Mucosa of descending colon (tissue), 3 donors: ENCODE results near the gene SUB1. TPM values are rescaled to one million over a fixed set of nuclear protein-coding genes. Genes with fewer than 3 reads are reported as not detected.
"Not testable (repeated sequence)": the region's sequence is repeated elsewhere in the genome, so short reads cannot be mapped to it uniquely, and the experiment has no call there.

Experiments
- ATAC-seq: fragments of 200-7000 bp; cut with Tn5 transposase; one replicate; pipeline ENCODE4 v1.9.1; 2020; ENCODE audit warnings: mild to moderate bottlenecking, moderate library complexity
- DNase-seq, 3 donors: peaks; one replicate each; pipeline ENCODE4 v3.0.0-alpha.2; 2020
- H3K36me3 ChIP-seq: fragments of 200-600 bp; one replicate; pipeline ENCODE4 v1.8.0; 2021; ENCODE audit warnings: low read depth, mild to moderate bottlenecking
- H3K4me1 ChIP-seq: fragments of 200-600 bp; one replicate; pipeline ENCODE4 v1.8.0; 2021; ENCODE audit warnings: low read depth, mild to moderate bottlenecking
- H3K4me3 ChIP-seq: fragments of 200-600 bp; one replicate; pipeline ENCODE4 v1.8.0; 2021; ENCODE audit warnings: mild to moderate bottlenecking
- H3K9me3 ChIP-seq: fragments of 200-600 bp; one replicate; pipeline ENCODE4 v1.8.0; 2021; ENCODE audit warnings: mild to moderate bottlenecking
- intact Hi-C, 2 donors: fragments of 100-400 bp; cut with DNase I in 1 of 2; cut with micrococcal nuclease in 1 of 2; formaldehyde crosslinking; loops; one replicate each; pipeline versions ENCODE4 v1.11.0 to v1.11.1; 2022; cut with DNase I, micrococcal nuclease
- total RNA-seq, 3 donors: library from RNA; stranded (reverse); fragmentation: NEBNext Ultra II Directional in 2 of 3; extraction: Animal tissue kit (Norgen Biotek cat#: 25700) in 2 of 3; gene quantifications; one replicate each; pipeline versions ENCODE4 v1.2.1 to v1.2.4, GENCODE V29; 2021 to 2023
- TF ChIP-seq, protein P1 (sequence below): fragments of 200-600 bp; IDR thresholded peaks from one replicate; pipeline ENCODE4 v1.8.0; 2022; ENCODE audit warnings: antibody characterized with exemption, mild to moderate bottlenecking
- donor health status: DM: no; HTN: no; CAD: no; lungs with moderate emphysema.
- donor health status: DM: no; HTN: no; CAD: no.
- donor health status: DM: no; HTN: yes; CAD: no.

Gene SUB1
- total RNA-seq, 3 donors from 2014 or later = 134 to 174 (median 156) TPM

DNA sequence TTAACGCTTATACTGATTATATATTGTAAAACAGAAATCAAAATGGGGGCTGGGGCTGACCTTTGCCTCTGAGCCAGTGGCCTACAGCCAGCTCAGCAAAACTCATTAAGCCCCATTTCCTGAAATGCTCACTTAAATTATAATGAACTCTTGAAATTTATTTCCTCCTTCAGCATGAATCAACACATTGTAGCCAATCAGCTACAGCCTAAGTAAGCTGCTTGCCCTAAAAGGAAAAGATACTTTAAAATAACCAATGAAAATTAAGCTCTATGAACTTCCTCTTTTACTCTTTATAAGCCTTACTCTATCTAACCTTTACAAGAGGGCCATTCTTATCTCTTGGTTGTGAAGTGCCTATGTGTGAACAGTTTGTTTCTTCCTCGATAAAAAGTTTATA is 33.5 kb upstream of the SUB1 start:
- TF ChIP-seq, protein P1, sequence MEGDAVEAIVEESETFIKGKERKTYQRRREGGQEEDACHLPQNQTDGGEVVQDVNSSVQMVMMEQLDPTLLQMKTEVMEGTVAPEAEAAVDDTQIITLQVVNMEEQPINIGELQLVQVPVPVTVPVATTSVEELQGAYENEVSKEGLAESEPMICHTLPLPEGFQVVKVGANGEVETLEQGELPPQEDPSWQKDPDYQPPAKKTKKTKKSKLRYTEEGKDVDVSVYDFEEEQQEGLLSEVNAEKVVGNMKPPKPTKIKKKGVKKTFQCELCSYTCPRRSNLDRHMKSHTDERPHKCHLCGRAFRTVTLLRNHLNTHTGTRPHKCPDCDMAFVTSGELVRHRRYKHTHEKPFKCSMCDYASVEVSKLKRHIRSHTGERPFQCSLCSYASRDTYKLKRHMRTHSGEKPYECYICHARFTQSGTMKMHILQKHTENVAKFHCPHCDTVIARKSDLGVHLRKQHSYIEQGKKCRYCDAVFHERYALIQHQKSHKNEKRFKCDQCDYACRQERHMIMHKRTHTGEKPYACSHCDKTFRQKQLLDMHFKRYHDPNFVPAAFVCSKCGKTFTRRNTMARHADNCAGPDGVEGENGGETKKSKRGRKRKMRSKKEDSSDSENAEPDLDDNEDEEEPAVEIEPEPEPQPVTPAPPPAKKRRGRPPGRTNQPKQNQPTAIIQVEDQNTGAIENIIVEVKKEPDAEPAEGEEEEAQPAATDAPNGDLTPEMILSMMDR = no peak
- Histone ChIP-seq H3K36me3 (no peaks in the 10 kb centered on the region), H3K4me1 (no peaks in the 10 kb centered on the region), H3K9me3 (peaks cover 4% of the 10 kb centered on the region), H3K4me3 (no peak overlapping the region)
- ATAC-seq = peak; percentile 59
- no peak for DNase-seq
- intact Hi-C loops = no loop called here

DNA sequence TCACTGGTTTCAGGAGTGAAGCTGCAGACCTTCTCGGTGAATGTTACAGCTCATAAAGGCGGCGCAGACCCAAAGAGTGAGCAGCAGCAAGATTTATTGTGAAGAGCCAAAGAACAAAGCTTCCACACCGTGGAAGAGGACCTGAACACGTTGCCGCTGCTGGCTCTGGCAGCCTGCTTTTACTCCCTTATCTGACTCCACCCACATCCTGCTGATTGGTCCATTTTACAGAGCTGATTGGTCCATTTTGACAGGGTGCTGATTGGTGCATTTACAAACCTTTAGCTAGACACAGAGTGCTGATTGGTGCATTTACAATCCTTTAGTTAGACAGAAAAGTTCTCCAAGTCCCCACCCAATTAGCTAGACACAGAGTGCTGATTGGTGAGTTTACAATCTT is 32.9 kb upstream of the SUB1 start:
- H3K9me3 ChIP-seq, H3K4me3 ChIP-seq, H3K4me1 ChIP-seq, DNase-seq, H3K36me3 ChIP-seq, ATAC-seq, intact Hi-C loops: not testable (repeated sequence)

DNA sequence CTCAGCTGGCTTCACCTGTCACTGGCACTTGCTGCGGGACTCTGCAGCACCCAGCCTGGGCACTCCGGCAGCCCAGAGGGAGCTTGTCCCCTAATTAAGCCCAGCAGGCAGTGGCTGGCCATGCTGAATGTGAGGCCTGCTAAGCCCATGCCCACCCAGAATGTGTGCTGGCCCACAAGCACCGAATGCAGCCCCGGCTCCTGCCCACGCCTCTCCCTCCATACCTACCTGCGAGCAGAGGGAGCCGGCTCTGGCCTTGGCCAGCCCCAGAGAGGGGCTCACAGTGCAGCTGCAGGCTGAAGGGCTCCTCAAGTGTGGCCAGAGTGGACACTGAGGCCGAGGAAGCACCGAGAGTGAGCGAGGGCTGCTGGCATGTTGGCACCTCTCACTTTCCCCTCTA is 32.4 kb upstream of the SUB1 start:
- TF ChIP-seq, protein P1 = no peak
- peaks cover 4% of the 10 kb centered on the region for H3K9me3 ChIP-seq
- no peaks in the 10 kb centered on the region for H3K4me1 ChIP-seq
- no peaks in the 10 kb centered on the region for H3K36me3 ChIP-seq
- ATAC-seq = no peak
- intact Hi-C loops = no loop called here
- no peak for DNase-seq
- no peak overlapping the region for H3K4me3 ChIP-seq

DNA sequence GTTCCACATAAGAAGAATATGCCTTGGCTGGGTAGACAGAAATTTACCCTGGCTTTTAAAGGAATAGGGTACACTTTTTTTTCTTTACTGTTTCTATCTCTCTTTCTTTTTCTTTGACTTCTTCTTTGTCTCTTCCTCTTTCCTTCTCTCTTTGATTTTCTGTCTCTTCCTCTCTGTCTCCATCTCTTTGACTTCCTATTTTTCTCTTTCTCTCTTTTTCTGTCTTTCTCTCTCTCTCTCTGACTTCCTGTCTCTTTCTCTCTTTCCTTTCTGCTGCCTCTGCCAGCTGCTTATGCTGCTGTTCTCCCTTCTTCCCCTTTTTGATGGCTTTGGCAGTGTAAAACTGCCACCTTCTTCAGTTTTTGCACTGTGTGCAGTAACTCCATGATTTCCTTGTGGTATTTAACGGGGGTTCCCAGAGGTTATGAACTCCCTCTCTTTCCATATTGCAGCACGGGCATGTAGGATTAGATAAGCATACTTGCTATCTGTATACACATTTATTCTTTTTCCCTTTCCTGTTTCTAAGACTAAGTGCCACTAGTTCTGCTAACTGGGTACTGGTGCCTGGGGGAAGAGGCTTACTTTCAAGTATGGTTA is 31.1 kb upstream of the SUB1 start:
- ATAC-seq, H3K4me3 ChIP-seq, H3K9me3 ChIP-seq, DNase-seq, H3K4me1 ChIP-seq, H3K36me3 ChIP-seq, intact Hi-C loops: not testable (repeated sequence)

DNA sequence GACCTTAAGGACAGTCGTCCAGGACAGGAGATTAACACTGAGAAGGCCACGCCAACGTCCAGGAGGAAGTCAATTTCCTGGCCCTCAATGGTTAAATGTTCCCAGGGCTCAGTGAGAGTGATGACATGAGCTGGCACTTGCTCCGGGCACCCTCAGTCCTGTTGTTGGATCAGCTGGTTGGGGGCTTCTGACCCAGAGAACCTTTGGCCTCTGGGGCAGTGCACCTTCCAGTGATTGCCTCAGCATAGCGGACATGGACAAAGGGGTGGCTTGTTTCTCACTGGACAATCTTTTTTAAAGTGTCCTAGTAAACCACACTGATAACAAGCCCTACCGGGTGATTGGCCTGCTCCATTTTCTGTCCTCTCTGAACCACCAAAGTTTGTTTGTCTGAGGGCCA is 28.8 kb upstream of the SUB1 start:
- H3K9me3 ChIP-seq, H3K4me1 ChIP-seq, H3K36me3 ChIP-seq, DNase-seq, intact Hi-C loops, H3K4me3 ChIP-seq, ATAC-seq: not testable (repeated sequence)

DNA sequence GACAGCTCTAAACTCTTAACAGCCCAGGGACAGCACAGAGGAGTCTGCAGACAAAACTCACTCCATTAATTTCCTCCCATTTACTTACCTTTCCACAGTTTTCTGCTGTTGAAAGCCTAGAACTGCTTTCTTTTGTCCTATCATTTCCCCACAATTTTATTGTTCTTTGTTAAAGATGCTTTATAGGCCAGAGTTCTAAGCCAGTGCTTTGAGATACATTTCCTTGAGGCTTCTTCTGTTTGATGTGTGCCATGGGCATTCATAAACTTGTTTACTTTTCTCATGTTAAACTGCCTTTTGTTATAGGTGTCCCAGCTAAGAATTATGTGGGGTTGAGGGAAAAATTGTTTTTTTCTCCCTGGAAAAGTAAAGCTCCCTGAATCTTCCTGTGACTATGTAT is 25.9 kb upstream of the SUB1 start:
- DNase-seq = no peak
- TF ChIP-seq, protein P1 = no peak
- Histone ChIP-seq H3K4me3 (no peak overlapping the region), H3K36me3 (no peaks in the 10 kb centered on the region), H3K9me3 (no peaks in the 10 kb centered on the region), H3K4me1 (no peaks in the 10 kb centered on the region)
- intact Hi-C loops = no loop called here
- peak; percentile 65 for ATAC-seq

DNA sequence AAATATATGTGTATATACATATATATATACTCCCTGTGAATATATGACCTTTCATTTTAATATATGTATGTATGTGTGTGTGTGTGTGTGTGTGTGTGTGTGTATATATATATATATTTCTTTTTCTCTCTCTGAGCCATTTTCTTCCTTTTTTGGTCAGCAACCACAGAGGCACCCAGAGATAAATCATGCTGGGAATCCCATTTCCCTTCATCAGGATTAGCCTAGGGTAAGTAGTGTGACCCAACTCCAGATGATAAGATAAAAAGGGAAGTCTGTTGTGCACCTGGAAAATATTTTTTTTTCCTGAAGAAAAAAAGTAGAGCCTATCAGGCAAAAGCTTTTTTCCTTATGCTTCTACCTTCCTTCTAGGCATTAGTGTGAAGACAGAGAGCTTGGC is 25.4 kb upstream of the SUB1 start:
- Histone ChIP-seq H3K4me1 (no peaks in the 10 kb centered on the region), H3K9me3 (no peaks in the 10 kb centered on the region), H3K4me3 (no peak overlapping the region), H3K36me3 (no peaks in the 10 kb centered on the region)
- no peak for ATAC-seq
- intact Hi-C loops = no loop called here
- no peak for DNase-seq
- TF ChIP-seq, protein P1 = no peak
